ENCODE results near the gene PPDPF. TPM values are rescaled to one million over a fixed set of nuclear protein-coding genes. Genes with fewer than 3 reads are reported as not detected.

The PPDPF gene
- total and polyA plus RNA-seq, 11 donors, result 182 to 442 (median 269) TPM

- DNase-seq, result peak in 3 of 5 donors; percentile 8 to 32 (median 16)
- Histone ChIP-seq H3K27me3 (peaks cover 0 to 31% (median 2%) of the 10 kb centered on the region in 9 donors), H3K9me3 (no peaks in the 10 kb centered on the region), H3K4me1 (peaks cover 0 to 16% (median 0%) of the 10 kb centered on the region in 12 donors), H3K4me3 (no peak overlapping the region), H3K36me3 (no peaks in the 10 kb centered on the region), H3K27ac (no peak overlapping the region)
- TF ChIP-seq, protein P1, sequence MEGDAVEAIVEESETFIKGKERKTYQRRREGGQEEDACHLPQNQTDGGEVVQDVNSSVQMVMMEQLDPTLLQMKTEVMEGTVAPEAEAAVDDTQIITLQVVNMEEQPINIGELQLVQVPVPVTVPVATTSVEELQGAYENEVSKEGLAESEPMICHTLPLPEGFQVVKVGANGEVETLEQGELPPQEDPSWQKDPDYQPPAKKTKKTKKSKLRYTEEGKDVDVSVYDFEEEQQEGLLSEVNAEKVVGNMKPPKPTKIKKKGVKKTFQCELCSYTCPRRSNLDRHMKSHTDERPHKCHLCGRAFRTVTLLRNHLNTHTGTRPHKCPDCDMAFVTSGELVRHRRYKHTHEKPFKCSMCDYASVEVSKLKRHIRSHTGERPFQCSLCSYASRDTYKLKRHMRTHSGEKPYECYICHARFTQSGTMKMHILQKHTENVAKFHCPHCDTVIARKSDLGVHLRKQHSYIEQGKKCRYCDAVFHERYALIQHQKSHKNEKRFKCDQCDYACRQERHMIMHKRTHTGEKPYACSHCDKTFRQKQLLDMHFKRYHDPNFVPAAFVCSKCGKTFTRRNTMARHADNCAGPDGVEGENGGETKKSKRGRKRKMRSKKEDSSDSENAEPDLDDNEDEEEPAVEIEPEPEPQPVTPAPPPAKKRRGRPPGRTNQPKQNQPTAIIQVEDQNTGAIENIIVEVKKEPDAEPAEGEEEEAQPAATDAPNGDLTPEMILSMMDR (IDR thresholded peaks at IDR 0.05), result no peak
- TF ChIP-seq POLR2A (IDR thresholded peaks at IDR 0.05), result no peak
- no peak for ATAC-seq
- 76 to 82% (median 78%) methylated on average over 27 of the region's 27 CpGs for WGBS, 4 donors
- intact Hi-C loops (cut with DNase I), result loop anchor here in 2 of 10 donors (10.0 kb wide), 3 partner anchors 333 to 593 kb away; partner anchors contain the start of genes ABHD16B (in 1 of the 2) and TPD52L2 (in 1 of the 2)
These were observed 11.3 kb downstream of the PPDPF start for GRCh38 chr20:63531686-63532448.

DNA sequence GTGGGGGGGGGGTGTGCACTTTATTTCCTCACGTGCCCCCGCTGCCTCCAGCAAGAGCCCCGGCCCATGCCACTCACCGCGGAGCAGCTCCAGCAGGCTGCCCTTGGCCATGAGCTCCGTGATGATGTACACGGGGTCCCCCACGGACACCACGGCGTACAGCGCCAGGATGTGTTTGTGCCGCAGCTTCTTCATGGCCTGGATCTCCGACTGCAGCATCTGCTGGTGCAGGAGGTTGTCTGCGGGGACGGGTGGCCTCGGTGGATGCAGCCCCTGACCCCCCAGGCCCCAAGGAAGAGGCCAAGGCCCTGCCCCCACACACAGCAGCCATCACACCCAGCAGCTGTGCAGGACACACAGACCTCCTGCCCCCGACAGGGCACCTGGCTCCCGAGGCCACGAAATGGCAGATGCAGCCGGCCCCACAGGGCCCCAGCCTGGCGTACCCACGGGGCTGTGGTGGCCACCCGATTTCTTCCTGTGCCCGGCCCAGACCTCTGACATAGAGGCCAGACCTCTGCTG is 11.9 kb downstream of the PPDPF start:
- Histone ChIP-seq H3K4me3 (no peak overlapping the region), H3K9me3 (no peaks in the 10 kb centered on the region), H3K27ac (no peak overlapping the region), H3K27me3 (peaks cover 0 to 38% (median 2%) of the 10 kb centered on the region in 9 donors), H3K36me3 (no peaks in the 10 kb centered on the region), H3K4me1 (peaks cover 0 to 22% (median 4%) of the 10 kb centered on the region in 12 donors)
- no peak for TF ChIP-seq POLR2A (IDR thresholded peaks at IDR 0.05)
- TF ChIP-seq, protein P1 (IDR thresholded peaks at IDR 0.05), result no peak
- 73 to 85% (median 79%) methylated on average over 14 to 24 of the region's 24 CpGs for WGBS, 4 donors
- ATAC-seq (no peak), DNase-seq (peak in 3 of 5 donors; percentile 15 to 58 (median 18))
- intact Hi-C loops (cut with DNase I), result loop anchor here in 2 of 10 donors (10.0 kb wide), 3 partner anchors 332 to 592 kb away; partner anchors contain the start of genes ABHD16B (in 1 of the 2) and TPD52L2 (in 1 of the 2)

GRCh38 chr20:63533388-63533787 is 12.8 kb downstream of the PPDPF start:
- peak in 3 of 5 donors; percentile 14 to 51 (median 14) for DNase-seq
- Histone ChIP-seq H3K36me3 (no peaks in the 10 kb centered on the region), H3K4me3 (no peak overlapping the region), H3K9me3 (no peaks in the 10 kb centered on the region), H3K4me1 (peaks cover 0 to 28% (median 12%) of the 10 kb centered on the region in 12 donors), H3K27me3 (peaks cover 0 to 41% (median 2%) of the 10 kb centered on the region in 9 donors), H3K27ac (no peak overlapping the region)
- intact Hi-C loops (cut with DNase I), result loop anchor here in 2 of 10 donors (10.0 kb wide), 3 partner anchors 331 to 591 kb away; partner anchors contain the start of genes ABHD16B (in 1 of the 2) and TPD52L2 (in 1 of the 2)
- WGBS, 4 donors, result 74 to 83% (median 77%) methylated on average over 13 to 14 of the region's 14 CpGs
- no peak for ATAC-seq
- no peak for TF ChIP-seq POLR2A (IDR thresholded peaks at IDR 0.05)
- TF ChIP-seq, protein P1 (IDR thresholded peaks at IDR 0.05), result no peak
